Measurements from ENCODE around the gene LYST. TPM values are rescaled to one million over a fixed set of nuclear protein-coding genes. Genes with fewer than 3 reads are reported as not detected.

The LYST gene
- total RNA-seq, 1 donor from 2014 or later: 16.4 TPM

DNA sequence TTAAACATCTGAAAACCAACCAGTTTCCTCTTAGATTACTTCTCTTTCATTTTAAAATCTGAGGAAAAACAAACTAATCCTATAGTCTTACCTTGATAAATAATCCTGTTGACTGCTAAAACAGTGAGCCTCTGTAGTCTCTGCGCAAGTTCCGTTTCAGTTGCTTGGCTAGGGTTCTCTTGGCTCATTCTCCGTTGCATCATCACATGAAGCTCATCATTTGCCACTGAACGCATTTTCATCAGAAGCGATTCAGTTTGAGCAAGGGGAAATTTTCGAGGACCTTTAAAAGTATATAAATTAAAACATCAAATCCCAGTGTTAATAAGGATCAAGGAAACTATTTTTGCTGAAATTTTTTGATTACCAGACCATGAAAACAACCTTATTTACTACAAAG, 120.5 kb downstream of the LYST start:
- H3K36me3 Mint-ChIP-seq (ENCODE audit: low read depth): peaks cover 11% of the 10 kb centered on the region

GRCh38 chr1:235745503-235746136, 121.1 kb downstream of the LYST start:
- no peak for DNase-seq (ENCODE audit: low spot score)

More for the DNA sequence above, 120.5 kb downstream of the LYST start:
- Mint-ChIP-seq H3K27ac (ENCODE audit: unreplicated experiment) (no peak overlapping the region), H3K4me1 (ENCODE audit: low read depth) (peaks cover 20% of the 10 kb centered on the region), H3K27me3 (ENCODE audit: low read depth) (no peaks in the 10 kb centered on the region), H3K9me3 (ENCODE audit: low read depth) (no peaks in the 10 kb centered on the region), H3K4me3 (ENCODE audit: unreplicated experiment) (no peak overlapping the region)
- DNase-seq (ENCODE audit: low spot score): no peak
- TF ChIP-seq, protein P1, sequence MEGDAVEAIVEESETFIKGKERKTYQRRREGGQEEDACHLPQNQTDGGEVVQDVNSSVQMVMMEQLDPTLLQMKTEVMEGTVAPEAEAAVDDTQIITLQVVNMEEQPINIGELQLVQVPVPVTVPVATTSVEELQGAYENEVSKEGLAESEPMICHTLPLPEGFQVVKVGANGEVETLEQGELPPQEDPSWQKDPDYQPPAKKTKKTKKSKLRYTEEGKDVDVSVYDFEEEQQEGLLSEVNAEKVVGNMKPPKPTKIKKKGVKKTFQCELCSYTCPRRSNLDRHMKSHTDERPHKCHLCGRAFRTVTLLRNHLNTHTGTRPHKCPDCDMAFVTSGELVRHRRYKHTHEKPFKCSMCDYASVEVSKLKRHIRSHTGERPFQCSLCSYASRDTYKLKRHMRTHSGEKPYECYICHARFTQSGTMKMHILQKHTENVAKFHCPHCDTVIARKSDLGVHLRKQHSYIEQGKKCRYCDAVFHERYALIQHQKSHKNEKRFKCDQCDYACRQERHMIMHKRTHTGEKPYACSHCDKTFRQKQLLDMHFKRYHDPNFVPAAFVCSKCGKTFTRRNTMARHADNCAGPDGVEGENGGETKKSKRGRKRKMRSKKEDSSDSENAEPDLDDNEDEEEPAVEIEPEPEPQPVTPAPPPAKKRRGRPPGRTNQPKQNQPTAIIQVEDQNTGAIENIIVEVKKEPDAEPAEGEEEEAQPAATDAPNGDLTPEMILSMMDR (IDR thresholded peaks at IDR 0.05): no peak

GRCh38 chr1:235742914-235743599, 123.6 kb downstream of the LYST start:
- DNase-seq (ENCODE audit: low spot score): no peak
- Mint-ChIP-seq H3K36me3 (ENCODE audit: low read depth) (peaks cover 6% of the 10 kb centered on the region), H3K4me3 (ENCODE audit: unreplicated experiment) (no peak overlapping the region), H3K4me1 (ENCODE audit: low read depth) (peaks cover 47% of the 10 kb centered on the region), H3K9me3 (ENCODE audit: low read depth) (no peaks in the 10 kb centered on the region), H3K27me3 (ENCODE audit: low read depth) (no peaks in the 10 kb centered on the region), H3K27ac (ENCODE audit: unreplicated experiment) (no peak overlapping the region)
- TF ChIP-seq, protein P1 (IDR thresholded peaks at IDR 0.05): no peak

More at GRCh38 chr1:235745503-235746136, 121.1 kb downstream of the LYST start:
- H3K27me3 Mint-ChIP-seq (ENCODE audit: low read depth): no peaks in the 10 kb centered on the region
- H3K36me3 Mint-ChIP-seq (ENCODE audit: low read depth): peaks cover 9% of the 10 kb centered on the region
- H3K9me3 Mint-ChIP-seq (ENCODE audit: low read depth): no peaks in the 10 kb centered on the region
- peaks cover 25% of the 10 kb centered on the region for H3K4me1 Mint-ChIP-seq (ENCODE audit: low read depth)
- no peak overlapping the region for H3K4me3 Mint-ChIP-seq (ENCODE audit: unreplicated experiment)
- peak overlapping the region; percentile 34 for H3K27ac Mint-ChIP-seq (ENCODE audit: unreplicated experiment)
- TF ChIP-seq, protein P1 (IDR thresholded peaks at IDR 0.05): no peak

DNA sequence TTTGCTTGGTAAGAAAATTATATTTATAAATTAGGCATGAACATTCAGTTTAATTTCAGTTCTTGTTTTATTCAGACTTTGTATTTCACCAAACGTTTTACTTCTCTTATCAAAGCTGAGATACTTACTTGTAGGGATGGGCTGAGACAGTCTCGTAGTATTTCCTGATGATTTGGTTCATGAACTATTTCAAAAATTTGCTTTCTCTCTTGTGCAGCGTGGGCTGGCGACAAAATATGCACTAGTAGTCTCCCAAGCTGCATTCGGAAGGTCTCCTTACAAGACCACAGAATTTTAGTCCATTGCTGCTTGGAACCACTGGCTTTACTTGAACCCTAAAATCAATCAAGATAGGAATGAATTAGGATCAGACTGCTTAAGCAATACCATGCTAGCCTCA, 125.4 kb downstream of the LYST start:
- Mint-ChIP-seq H3K36me3 (ENCODE audit: low read depth) (peaks cover 6% of the 10 kb centered on the region), H3K9me3 (ENCODE audit: low read depth) (no peaks in the 10 kb centered on the region), H3K27me3 (ENCODE audit: low read depth) (no peaks in the 10 kb centered on the region), H3K4me1 (ENCODE audit: low read depth) (peaks cover 59% of the 10 kb centered on the region), H3K4me3 (ENCODE audit: unreplicated experiment) (no peak overlapping the region), H3K27ac (ENCODE audit: unreplicated experiment) (peak overlapping the region; percentile 85)
- TF ChIP-seq, protein P1 (IDR thresholded peaks at IDR 0.05): no peak
- DNase-seq (ENCODE audit: low spot score): no peak

DNA sequence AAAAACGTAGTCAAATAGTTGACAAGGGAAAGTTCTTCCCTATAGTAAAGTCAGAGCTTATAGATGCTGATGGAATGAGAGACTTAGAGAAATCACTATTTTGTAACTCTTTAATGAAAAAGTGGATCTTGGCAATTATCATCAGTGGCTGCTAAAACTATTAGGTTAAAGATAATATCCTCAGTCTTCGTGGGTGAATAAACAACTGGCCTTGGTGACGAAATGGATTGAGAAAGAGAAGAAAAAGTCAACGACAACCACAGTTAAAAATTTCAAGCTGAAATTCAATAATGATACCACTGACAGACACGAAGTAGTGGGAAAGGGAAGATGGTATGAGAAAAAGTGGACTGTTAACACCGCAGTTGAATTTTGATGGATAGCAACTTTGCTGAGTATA, 127.1 kb downstream of the LYST start:
- no peak overlapping the region for H3K4me3 Mint-ChIP-seq (ENCODE audit: unreplicated experiment)
- DNase-seq (ENCODE audit: low spot score): no peak

More for the DNA sequence above, 127.1 kb downstream of the LYST start:
- Mint-ChIP-seq H3K4me1 (ENCODE audit: low read depth) (peaks cover 52% of the 10 kb centered on the region), H3K36me3 (ENCODE audit: low read depth) (peaks cover 6% of the 10 kb centered on the region), H3K9me3 (ENCODE audit: low read depth) (no peaks in the 10 kb centered on the region), H3K27me3 (ENCODE audit: low read depth) (no peaks in the 10 kb centered on the region), H3K27ac (ENCODE audit: unreplicated experiment) (peak overlapping the region; percentile 78)
- TF ChIP-seq, protein P1 (IDR thresholded peaks at IDR 0.05): no peak
